ENCODE data around the gene DNAH8. TPM values are rescaled to one million over a fixed set of nuclear protein-coding genes. Genes with fewer than 3 reads are reported as not detected.

Gene DNAH8
- total and polyA plus RNA-seq, 10 donors = 0.20 to 15.6 (median 5.2) TPM

DNA sequence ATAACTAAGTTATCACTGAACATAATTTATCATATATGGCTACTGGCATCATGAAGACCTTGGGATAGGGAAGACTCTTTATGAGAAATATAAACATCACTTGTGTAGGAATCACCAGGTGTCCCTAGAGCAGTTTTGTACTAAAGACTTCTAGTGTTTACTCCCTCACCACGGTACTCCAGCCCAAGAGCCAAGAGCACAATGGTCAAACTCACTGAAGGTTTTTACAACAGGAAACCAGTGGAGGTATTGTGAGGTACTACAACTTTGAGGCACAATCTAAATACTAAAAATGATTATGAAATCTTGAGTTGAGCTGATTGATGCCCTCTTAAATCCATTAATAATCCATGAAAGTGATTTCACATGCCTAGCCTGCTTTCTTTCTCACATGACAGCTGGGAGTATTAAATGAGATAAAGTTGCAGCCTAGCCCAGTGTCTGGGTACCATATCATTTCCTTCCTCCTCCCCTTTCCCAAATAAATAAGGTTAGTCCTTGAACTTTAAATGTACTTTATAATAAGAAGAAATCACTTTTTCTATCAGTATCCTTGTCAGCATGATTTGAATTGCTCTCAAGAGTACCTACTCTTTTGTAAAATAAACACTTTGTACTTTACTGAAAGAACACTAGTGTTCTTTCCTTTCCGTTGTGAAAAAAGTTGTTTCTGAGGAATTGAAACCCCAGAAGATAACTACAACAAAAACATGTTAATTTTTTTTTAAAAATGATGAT lies 38.7 kb upstream of the DNAH8 start:
- Histone ChIP-seq H3K27me3 (replicated peaks in 1 of 7) (no peaks in the 10 kb centered on the region), H3K4me1 (peaks cover 3 to 78% (median 39%) of the 10 kb centered on the region in 6 donors), H3K36me3 (peaks cover 0 to 69% (median 15%) of the 10 kb centered on the region in 6 donors), H3K4me3 (no peak overlapping the region), H3K27ac (peak overlapping the region; percentile 3 to 89 (median 77)), H3K9me3 (peaks cover 0 to 5% (median 0%) of the 10 kb centered on the region in 8 donors)
- WGBS, 5 donors = 44 to 60% (median 54%) methylated on average over 2 of the region's 2 CpGs
- peak in 1 of 3 donors; percentile 6 for TF ChIP-seq POLR2AphosphoS5 (IDR thresholded peaks at IDR 0.05)
- TF ChIP-seq, protein P1, sequence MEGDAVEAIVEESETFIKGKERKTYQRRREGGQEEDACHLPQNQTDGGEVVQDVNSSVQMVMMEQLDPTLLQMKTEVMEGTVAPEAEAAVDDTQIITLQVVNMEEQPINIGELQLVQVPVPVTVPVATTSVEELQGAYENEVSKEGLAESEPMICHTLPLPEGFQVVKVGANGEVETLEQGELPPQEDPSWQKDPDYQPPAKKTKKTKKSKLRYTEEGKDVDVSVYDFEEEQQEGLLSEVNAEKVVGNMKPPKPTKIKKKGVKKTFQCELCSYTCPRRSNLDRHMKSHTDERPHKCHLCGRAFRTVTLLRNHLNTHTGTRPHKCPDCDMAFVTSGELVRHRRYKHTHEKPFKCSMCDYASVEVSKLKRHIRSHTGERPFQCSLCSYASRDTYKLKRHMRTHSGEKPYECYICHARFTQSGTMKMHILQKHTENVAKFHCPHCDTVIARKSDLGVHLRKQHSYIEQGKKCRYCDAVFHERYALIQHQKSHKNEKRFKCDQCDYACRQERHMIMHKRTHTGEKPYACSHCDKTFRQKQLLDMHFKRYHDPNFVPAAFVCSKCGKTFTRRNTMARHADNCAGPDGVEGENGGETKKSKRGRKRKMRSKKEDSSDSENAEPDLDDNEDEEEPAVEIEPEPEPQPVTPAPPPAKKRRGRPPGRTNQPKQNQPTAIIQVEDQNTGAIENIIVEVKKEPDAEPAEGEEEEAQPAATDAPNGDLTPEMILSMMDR (IDR thresholded peaks at IDR 0.05 in 8 of 11, conservative IDR thresholded peaks at IDR 0.05 in 3 of 11) = no peak
- DNase-seq = no peak
- intact Hi-C loops (cut with DNase I; ENCODE audit: low total_unique reads) = no loop called here

DNA sequence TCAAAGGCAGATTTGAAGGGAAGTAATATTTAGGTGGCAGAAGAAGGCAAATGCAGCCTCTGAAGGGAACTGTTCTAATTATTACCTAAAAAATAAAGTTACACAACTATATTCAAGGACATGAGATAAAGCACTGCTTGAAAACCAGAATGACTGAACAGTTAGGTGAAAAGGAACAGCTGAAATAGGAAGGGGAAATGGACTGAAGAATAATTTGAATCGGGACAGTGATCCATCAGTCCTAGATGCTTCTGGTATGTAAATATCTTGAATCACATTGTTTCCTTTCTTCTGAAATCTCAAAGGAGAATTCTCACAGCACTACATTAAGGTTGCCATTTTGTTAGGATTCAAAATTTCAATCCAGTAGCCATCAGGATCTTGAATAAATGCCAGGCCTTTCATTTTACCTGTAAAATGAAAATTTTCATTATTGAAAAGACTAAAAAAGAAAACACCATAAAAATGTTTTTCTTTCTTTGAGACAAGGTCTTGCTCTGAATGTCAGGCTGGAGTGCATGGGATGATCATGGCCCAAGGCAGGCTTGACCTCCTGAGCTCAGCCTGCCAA lies 38.1 kb upstream of the DNAH8 start:
- H3K4me3 ChIP-seq = no peak overlapping the region
- TF ChIP-seq POLR2A (IDR thresholded peaks at IDR 0.05) = no peak
- TF ChIP-seq, protein P1 (IDR thresholded peaks at IDR 0.05 in 8 of 11, conservative IDR thresholded peaks at IDR 0.05 in 3 of 11) = no peak
- no peak for TF ChIP-seq POLR2AphosphoS5 (IDR thresholded peaks at IDR 0.05)
- intact Hi-C loops (cut with DNase I; ENCODE audit: low total_unique reads) = no loop called here
- 35 to 60% (median 51%) methylated on average over 1 of the region's 1 CpG for WGBS, 5 donors
- peaks cover 0 to 75% (median 18%) of the 10 kb centered on the region in 6 donors for H3K36me3 ChIP-seq
- H3K27ac ChIP-seq = peak overlapping the region; percentile 24 to 89 (median 77)
- peaks cover 1 to 72% (median 37%) of the 10 kb centered on the region in 6 donors for H3K4me1 ChIP-seq
- DNase-seq = no peak
- H3K27me3 ChIP-seq (replicated peaks in 1 of 7) = no peaks in the 10 kb centered on the region
- peaks cover 0 to 5% (median 0%) of the 10 kb centered on the region in 8 donors for H3K9me3 ChIP-seq

DNA sequence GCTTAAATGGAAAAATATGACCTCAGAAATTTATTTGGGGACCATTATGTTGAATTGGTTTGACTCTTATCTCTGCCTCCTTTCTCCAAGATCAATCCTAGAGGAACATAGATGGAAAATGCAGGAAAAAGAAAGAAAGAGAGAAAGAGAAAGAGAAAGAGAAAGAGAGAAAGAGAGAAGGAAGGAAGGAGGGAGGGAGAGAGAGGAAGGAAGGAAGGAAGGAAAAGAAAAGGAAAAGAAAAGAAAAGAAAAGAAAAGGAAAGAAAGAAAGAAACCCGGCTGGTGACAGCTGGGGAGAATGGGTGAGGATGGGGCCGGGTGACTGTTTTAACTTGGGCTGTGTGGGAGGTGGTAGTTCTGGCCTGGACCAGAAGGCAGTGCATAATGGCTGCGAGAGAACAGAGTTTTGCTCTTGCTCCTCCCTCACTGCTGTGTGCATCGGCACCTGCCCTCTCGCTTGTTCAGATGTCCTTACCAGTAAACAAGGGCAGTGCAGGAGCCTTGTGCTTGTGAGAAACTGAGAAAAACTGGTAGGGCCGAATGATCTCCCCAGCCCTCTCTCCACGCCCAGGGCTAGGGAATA lies 36.8 kb upstream of the DNAH8 start:
- WGBS, 5 donors = 65 to 86% (median 77%) methylated on average over 7 of the region's 7 CpGs
- Histone ChIP-seq H3K27ac (peak overlapping the region in 6 of 8 donors; percentile 24 to 89 (median 81)), H3K4me3 (no peak overlapping the region), H3K36me3 (peaks cover 2 to 87% (median 28%) of the 10 kb centered on the region in 6 donors), H3K27me3 (replicated peaks in 1 of 7) (no peaks in the 10 kb centered on the region), H3K4me1 (peaks cover 0 to 60% (median 34%) of the 10 kb centered on the region in 6 donors), H3K9me3 (peaks cover 0 to 5% (median 0%) of the 10 kb centered on the region in 8 donors)
- TF ChIP-seq POLR2AphosphoS5 (IDR thresholded peaks at IDR 0.05) (peak in 1 of 3 donors; percentile 30), POLR2A (IDR thresholded peaks at IDR 0.05) (no peak)
- TF ChIP-seq, protein P1 (IDR thresholded peaks at IDR 0.05 in 8 of 11, conservative IDR thresholded peaks at IDR 0.05 in 3 of 11) = no peak
- DNase-seq = no peak
- intact Hi-C loops (cut with DNase I; ENCODE audit: low total_unique reads) = no loop called here

DNA sequence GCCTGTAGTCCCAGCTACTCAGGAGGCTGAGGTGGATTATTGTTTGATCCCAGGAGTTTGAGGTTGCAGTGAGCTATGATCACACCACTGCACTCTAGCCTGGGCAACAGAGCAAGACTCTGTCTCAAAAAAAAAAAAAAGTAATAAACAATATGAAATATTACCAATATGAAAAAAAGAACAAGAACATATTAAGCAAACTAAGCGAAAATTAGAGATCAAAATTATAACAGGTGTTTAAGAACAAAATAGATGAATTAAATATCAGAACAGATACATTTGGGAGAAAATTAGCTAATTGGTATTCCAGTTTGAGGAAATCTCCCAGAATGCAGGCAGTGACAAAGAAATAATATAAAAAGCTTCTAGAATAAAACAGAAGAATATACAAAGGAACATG lies 35.4 kb upstream of the DNAH8 start:
- Histone ChIP-seq H3K36me3 (peaks cover 3 to 99% (median 35%) of the 10 kb centered on the region in 6 donors), H3K27me3 (replicated peaks in 1 of 7) (no peaks in the 10 kb centered on the region), H3K27ac (peak overlapping the region in 2 of 8 donors; percentile 7 to 89), H3K4me1 (peaks cover 0 to 46% (median 25%) of the 10 kb centered on the region in 6 donors), H3K9me3 (no peaks in the 10 kb centered on the region), H3K4me3 (no peak overlapping the region)
- 96 to 100% (median 97%) methylated on average over 1 of the region's 1 CpG for WGBS, 5 donors
- no peak for DNase-seq
- TF ChIP-seq POLR2AphosphoS5 (IDR thresholded peaks at IDR 0.05) (no peak), POLR2A (IDR thresholded peaks at IDR 0.05) (no peak)
- intact Hi-C loops (cut with DNase I; ENCODE audit: low total_unique reads) = no loop called here

Data from spleen (tissue), 11 donors.